ENCODE results near the gene RAMP1.
A peak's percentile ranks its signal among the peaks of the same experiment; 100 is the strongest.
"Not testable (repeated sequence)": the region's sequence is repeated elsewhere in the genome, so short reads cannot be mapped to it uniquely, and the experiment has no call there.

RAMP1 gene

DNA sequence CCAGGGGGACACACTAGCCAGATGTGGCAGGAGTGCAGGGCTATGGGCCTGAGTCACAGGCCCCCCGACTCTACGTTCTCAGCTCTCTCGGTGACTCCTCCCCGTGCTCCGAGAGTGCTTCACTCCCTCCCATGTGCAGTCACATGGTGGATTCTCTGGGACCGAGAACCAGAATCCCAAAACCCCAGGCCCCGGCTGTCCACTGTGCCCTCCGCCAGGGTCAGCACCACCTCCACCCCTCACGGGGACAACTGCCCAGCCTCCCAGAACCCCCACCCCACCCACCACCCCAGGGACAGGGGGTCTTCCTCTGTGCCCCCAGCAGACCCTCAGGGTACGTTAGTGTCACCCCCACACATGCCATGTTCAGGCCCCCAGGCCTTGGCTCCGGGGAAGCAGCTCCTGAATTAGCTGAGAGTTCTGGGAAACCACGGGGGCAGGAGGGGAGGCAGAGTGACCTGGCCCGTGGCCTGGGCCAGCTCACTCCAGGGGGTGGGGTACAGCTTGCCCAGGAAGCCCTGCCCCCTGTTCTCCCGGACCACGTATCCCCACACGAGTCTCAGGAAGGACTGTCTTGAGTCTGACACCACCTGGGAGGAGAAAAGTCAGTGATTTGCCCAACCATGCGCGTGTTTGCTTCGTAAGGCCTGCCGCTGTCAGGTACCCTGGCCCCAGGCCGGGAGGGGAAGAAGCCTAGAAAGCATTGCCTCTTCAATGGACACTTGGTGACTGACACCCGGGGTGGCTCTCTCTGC, 4.4 kb downstream of the RAMP1 start:
- no peak for DNase-seq (ENCODE audit: low spot score)

DNA sequence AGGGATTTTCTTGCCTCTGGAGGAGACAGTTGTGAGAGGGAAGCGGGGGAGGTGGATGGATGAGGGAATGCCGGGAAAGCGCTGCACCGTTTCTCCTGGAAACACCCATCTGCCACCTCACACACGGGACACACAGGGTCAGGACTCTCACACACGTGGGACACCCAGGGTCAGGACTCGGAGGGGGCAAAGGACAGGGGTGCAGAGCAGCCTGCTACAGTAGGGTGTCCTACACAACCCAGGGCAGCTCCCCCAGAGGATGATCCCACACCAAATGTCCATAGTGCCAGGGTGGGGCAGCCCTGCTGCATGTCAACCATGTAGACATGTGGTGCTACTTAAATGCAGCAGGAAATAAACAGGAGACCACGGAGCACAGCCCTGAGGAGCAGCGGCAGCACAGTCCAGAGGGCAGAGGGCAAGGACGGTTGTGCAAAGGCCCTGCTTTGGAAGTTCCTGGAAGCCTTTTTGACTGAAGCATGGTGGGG, 5.1 kb downstream of the RAMP1 start:
- no peak for DNase-seq (ENCODE audit: low spot score)

- no peak for DNase-seq (ENCODE audit: low spot score)
Measured at GRCh38 chr2:237864940-237865622, 5.7 kb downstream of the RAMP1 start.

GRCh38 chr2:237865623-237866041, 6.2 kb downstream of the RAMP1 start:
- DNase-seq (ENCODE audit: low spot score): no peak

DNA sequence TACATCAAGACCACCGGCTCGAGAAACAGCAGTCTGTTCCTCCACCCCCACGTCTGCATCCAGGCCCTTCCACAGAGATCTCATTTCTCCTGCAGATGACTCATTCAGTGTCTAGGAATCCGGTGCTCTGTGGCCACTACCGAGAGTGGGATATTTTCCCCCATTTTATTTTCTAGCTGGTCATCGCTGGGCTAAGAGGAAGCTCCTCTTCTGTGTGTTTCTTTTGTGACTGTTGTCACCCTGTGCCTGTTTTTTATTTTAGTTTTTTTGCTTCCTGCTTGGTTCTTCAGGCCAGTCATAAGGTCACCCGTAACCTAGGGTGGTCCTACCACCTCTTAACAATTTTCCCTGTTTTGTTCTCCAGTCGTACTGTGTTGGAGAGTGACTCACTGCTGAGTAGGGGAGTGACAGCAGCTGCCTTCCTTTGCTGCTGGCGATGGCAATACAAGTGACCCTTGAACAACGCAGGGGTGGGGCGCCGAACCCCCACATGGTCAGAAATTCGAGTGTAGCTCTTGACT, 6.7 kb downstream of the RAMP1 start:
- peak; percentile 84 for DNase-seq (ENCODE audit: low spot score)

DNA sequence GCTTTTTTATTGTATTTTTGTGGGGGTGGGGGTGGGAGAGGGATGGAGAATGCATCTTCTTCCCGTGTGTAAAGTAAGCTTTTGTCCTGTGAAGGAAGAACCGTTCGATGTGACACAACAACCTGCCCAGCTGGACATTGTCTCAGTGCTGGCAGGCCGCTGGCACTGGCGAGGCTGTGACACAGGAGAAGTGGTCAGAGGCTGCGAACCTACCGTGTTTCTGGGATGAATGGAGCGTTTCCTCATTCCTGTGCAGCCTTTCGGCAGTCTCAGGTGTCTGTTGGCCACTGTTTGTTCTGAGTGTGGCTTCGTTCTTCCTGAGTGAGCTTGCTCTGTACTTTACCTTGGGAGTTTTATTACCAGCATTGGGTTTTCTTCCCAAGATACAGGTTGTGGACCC, 8.0 kb downstream of the RAMP1 start:
- DNase-seq (ENCODE audit: low spot score): no peak

DNA sequence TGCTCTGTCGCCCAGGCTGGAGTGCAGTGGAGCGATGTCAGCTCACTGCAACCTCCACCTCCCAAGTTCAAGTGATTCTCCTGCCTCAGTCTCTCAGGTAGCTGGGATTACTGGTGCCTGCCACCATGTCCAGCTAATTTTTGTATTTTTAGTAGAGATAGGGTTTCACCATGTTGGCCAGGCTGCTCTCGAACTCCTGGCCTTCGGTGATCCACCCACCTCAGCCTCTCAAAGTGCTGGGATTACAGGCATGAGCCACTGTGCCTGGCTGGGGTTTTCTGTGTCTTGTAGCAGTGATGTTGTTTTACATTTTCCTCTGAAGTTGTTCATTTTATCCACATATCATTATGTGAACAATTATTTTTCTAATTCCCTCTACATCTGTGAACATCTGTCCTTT, 8.7 kb downstream of the RAMP1 start:
- DNase-seq (ENCODE audit: low spot score): not testable (repeated sequence)

GRCh38 chr2:237868631-237869342, 9.4 kb downstream of the RAMP1 start:
- DNase-seq (ENCODE audit: low spot score): no peak

GRCh38 chr2:237869343-237870102, 10.1 kb downstream of the RAMP1 start:
- DNase-seq (ENCODE audit: low spot score): no peak

DNA sequence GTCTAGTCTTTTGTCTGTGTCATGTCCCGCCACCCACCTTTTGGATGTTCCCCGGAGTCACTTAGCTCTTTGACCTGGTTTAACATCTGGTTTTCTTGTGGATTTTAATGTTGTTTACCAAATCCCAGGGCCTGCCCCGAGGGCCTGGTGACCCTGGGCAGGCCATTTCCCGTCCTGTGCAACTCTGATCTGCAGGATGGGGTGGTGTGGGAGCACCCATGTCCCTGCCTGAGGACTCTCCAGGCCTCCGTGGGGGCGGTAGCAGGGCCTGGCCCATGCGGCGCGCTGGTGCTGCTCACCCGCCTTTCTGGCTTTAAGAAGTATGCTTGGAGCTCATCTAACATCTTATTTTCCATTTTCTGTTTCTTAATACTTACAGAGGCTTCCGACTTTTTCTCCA, 10.7 kb downstream of the RAMP1 start:
- no peak for DNase-seq (ENCODE audit: low spot score)

DNA sequence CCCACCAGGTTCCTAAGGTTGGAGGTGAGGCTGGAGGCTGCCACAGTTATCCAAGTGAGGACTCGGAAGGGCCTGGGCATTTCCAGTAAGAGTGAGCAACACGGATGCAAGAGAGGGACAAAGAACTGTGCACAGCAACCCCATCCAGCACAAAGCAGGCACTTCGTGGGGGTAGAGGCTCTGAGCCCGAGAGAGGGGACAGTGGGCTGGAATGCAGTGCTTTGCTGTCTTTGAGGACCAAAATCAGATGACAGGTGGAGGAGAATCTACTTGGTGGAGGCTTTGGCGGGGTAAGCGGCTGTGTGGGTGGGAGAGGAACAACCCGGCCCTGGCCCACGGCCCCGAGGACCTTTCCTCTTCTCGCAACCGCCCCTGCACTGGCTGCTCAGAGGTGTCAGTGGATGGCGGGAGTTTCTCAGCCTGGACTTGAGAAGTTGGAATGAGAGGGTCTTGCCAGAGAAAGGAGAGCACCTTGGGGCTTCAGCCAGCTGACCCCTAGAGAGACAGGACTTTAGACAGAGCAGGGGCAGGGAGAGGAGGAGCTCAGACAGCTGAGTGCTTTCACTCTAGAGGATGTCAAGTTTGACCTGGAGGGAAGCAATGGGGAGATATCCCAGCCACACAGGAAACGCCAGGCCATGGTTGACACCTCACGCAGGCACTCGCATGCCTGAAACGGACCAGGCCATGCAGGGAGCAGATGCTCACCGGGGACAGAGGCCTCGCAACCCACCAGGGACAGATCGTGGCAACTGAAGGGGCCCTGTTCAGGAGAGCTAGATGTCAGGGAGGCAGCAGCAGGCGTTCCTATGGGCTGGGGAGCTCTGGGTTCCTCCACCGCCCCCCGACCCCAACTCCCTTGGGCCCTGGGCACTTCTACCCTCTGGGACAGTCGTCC, 11.6 kb downstream of the RAMP1 start:
- no peak for DNase-seq (ENCODE audit: low spot score)

- DNase-seq (ENCODE audit: low spot score): no peak
Measured at GRCh38 chr2:237872178-237872887, 12.9 kb downstream of the RAMP1 start.

DNA sequence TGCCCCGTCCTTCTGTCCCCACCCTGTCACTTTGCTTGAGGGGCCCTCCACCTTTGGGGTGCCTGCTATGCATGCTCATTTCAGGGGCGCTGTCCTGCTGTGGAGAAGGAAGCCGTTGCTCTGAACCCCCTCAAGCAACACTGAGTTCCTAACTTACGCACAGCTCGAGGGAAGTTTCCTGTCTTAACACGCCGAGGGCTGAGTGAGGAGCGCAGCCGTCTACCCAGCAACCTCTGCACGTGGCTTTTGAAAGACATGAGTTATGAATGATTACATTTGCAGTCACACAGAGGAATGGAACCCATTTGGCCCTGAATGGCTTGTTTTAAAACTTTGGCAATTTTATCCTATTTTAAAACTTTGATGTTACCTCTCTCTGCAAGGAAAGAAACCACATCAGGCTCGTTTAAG, 14.0 kb downstream of the RAMP1 start:
- no peak for DNase-seq (ENCODE audit: low spot score)

GRCh38 chr2:237873897-237874551, 14.6 kb downstream of the RAMP1 start:
- no peak for DNase-seq (ENCODE audit: low spot score)

DNA sequence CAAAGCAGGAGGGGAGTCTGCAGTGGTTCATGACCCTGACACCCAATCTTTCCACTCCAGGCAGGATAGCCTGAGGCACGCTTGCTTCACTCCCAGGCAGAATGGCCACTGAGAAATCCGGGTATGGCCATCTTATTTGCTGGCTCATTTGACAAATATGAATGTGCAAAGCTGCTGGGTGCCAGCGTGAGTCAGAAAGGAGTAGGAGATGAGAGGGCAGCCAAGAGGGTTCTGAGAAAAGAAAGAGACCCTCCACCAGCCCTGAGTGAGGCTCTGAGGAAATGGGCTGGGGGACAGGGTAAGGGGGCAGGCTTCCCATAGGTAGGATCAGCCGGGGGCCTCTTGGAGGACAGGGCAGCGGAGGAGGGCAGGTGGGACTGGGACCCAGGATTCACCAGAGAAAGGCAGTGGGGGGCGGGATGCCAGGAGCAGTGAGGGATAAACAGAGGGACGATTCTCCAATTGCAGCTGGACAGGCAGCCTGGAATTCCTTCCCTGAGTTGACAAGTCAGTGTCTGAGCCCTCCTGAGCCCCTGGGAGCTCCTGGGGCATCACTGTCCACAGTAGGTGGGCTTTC, 15.2 kb downstream of the RAMP1 start:
- DNase-seq (ENCODE audit: low spot score): peak; percentile 84

GRCh38 chr2:237875256-237876060, 16.0 kb downstream of the RAMP1 start:
- no peak for DNase-seq (ENCODE audit: low spot score)

GRCh38 chr2:237876061-237876526, 16.7 kb downstream of the RAMP1 start:
- no peak for DNase-seq (ENCODE audit: low spot score)

DNA sequence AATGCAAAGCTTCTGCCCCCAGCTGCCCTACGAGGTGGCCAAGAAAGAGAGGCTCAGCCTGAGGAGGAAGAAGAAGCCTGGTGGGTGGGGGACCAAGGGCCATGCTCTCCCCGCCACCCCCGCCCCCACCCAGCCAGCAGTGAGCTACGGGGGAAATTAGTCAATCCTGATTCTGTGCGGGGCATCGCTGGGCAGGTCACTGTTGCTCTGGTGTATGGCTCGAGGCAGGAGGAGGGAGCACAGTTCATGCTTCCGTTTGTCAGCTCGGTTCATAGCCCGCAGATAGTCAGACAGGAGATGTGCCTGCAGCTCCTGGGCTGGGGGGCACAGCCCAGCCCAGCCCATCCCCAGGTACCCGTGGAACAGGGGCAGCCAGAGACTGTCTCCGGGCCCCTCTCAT, 17.1 kb downstream of the RAMP1 start:
- DNase-seq (ENCODE audit: low spot score): no peak
